NOMO-1 treated with DMSO at 0.1 percent for 48 hours (cell line): ENCODE measurements around the gene SLC35F6.
A peak's percentile ranks its signal among the peaks of the same experiment; 100 is the strongest.

ENCODE experiments used
- DNase-seq: peaks from one replicate; lab custom pipeline; 2025; ENCODE audit not compliant: unreplicated experiment; lab: John Stamatoyannopoulos, UW

The SLC35F6 gene, protein sequence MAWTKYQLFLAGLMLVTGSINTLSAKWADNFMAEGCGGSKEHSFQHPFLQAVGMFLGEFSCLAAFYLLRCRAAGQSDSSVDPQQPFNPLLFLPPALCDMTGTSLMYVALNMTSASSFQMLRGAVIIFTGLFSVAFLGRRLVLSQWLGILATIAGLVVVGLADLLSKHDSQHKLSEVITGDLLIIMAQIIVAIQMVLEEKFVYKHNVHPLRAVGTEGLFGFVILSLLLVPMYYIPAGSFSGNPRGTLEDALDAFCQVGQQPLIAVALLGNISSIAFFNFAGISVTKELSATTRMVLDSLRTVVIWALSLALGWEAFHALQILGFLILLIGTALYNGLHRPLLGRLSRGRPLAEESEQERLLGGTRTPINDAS

DNA sequence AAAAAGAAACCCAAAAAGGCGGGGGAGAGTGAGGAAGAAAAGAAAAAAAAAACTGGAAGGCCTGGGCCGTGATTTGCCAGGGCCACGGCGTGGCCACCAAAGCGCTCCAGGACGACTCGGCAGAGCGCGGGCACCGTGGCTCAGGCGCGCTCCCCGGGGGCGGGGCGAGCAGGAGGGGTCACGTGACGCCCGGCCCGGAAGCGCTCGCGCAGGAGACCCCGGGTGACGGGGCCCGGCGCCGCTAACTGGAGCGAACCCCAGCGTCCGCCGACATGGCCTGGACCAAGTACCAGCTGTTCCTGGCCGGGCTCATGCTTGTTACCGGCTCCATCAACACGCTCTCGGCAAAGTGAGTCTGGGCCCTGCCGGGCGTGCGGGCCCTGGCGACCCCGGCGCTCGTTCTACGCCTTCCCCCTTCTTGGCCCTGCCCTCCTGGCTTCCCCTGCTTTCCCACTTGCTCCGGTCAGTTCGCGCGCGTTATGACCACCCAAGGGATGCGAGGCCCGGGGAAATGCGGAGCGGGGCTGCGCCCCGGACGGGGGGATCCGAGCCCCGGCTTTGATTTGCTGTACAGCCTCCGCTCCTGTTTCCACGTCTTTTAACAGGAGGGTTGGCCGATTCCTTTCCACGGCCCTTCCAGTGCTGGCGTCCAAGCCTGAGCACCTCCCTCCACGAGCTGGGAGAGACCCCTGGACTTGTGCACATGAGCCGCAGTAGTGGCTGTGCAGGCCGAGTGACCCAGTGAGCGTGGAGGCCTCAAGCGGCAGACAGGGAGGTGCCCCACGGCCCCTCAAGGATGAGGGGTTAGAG lies at the start of gene SLC35F6:
Gene SLC35F6 (plus strand): TSS at position 207 of the 810 bp plus-strand sequence. CDS start 66 bp downstream, at position 273.
- DNase-seq = peak; percentile 67

DNA sequence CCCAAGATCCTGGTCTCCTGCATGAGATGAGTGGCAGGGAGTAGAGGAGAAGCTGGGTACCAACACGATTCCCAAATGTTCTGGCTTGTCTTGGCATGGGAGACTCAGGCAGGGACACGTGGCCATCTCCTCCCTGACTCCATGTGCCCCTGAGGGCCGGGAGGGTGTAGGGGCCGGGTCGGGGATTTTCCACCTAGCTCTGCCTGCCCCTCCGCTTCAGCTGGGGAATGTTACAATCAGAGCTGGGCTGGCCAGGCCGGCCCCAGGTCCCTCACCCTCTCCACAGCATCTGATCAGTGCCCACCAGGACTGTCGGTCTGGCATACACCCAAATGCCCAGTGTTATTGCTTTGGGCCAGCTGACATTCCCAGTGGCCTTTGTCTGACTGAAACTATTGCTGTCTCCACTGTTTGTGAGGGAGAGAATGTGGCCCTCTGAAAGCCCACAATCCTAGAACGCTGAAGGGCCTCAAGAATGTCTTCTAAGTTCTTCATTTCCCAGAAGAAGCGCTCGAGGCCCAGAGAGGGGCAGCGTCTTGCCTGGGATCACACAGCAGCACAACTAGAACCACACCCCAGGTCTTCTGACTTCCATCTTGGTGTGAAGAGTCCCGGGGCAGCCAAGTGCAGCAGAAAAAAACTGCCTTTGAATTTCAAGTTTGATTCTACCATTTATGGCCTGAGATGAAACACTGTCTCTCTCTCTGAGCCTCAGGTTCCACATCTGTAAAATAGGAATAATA lies 48.4 kb upstream of the SLC35F6 start:
- no peak for DNase-seq

DNA sequence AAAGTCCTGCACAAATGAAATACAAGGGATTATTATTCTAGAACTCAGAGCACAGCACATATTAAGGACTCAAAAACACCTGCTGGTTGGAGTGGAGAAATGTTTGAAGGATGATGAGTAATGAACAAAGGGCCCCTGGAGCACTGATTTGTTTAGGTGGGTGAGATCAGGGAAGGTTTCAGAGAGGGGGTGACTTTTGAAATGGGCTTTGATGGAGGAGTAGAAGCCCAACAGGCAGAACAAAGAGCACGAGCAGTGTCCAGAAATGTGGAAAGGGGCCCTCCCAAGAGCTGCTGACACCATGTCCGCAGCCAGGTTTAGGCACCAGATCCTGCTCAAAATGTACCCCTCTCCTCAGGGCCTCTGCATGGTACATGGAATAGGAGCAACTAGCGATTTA lies 47.7 kb upstream of the SLC35F6 start:
- DNase-seq = no peak

DNA sequence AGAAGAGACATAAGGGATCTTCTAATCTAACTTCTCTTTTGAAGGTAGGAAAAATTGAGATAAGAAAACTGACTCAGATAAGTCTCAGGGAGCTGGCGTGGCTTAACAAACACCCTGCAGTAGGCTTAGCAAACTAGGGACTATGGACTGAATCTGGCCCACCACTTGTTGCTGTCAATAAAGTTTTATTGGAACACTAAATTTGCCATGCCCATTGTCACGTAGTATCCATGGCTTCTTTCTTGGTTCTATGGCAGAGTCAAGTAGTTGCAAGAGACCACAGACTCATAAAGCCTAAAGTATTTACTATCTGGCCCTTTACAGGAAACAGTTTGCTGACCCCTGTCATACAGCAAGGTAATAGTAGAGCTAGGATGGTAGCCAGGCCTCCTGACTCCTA lies 47.3 kb upstream of the SLC35F6 start:
- DNase-seq = no peak

DNA sequence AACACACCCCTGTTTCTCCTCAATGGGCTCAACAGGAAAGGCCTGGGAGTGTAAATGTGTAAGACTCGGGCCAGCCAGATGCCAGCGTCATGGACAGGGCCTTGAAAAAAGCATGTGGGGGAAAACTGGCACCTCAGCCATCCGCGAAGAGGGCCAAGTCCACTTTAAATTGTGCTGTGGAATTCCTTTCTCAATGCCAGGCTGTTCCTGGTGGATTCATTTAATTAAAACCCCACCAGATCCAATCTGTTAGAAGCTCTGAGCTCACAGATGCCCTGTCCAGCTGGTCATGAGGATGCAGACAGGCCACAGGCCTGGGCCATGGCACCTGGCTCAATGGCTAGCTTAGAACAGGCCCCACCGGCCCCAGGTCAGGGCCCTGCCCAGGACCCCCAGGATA lies 46.7 kb upstream of the SLC35F6 start:
- no peak for DNase-seq

DNA sequence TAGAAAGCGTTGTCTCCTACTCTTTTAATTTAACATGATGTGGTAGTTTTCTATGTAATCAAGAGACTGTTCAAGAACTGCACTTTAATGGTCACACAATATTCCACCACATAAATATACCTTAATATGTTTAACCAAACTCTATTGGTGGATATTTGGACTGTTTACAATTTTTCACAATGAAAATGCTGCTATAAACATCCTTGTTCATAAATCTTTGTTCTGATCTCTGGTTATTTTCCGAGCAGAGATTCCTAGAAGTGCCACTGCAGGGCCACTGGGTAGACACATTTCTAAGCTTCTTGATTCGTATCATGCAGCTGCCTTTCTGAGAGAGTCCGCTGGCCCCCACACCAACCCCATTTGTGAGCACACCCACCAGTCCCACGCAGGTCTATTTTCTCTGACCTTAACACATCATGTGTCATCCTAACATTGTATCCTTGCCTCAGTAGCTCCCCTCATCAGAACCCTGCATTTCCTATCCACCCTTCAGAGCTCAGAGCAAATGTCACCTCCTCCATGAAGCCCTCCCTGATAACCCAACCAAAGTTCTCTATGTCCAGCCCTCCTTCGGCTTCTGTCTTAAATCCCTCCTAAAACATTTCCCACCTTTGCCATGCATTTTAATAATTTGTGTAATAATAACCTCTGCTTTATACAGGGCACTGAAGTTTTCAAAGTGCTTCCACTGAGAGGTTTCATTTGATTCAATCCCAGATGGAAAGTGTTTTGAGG lies 45.0 kb upstream of the SLC35F6 start:
- no peak for DNase-seq

DNA sequence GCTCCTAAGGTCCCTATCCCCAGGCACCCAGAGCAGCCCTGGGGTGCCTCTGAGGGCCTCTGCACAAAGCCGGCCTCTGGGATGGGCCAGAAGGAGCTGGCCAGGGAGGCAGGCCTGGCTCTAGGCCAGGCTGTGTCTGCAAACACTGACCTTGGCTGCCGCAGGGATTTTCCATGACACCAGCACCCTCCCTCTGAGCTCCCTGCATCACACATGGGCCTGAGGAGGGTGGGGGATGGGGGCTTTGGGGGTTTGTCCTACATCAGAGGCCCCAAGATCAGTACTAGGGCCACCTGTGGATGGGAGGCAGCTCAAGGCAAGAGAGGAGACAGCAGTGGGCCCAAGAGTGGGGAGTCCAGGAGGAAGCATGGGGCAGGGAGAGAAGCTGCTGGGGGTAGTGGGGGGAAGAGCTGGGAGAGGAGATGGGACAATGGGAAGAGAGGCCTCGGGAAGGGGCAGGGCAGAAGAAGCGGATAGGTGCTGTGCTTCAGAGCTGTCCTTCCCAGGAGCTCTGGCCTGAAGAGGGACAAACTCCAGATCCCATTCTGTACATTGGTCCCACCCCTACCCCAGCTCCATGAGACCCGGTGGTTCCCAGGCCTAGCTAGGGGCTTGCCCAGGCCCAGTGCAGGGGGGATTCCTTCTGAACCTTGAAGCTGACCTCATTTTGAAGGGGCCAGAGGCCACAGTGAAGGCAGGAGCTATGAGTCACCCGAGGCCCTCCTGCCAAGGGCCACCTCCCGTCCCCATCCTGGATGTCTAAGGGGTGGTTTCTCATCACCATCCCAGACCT lies 43.6 kb upstream of the SLC35F6 start:
- DNase-seq = no peak

DNA sequence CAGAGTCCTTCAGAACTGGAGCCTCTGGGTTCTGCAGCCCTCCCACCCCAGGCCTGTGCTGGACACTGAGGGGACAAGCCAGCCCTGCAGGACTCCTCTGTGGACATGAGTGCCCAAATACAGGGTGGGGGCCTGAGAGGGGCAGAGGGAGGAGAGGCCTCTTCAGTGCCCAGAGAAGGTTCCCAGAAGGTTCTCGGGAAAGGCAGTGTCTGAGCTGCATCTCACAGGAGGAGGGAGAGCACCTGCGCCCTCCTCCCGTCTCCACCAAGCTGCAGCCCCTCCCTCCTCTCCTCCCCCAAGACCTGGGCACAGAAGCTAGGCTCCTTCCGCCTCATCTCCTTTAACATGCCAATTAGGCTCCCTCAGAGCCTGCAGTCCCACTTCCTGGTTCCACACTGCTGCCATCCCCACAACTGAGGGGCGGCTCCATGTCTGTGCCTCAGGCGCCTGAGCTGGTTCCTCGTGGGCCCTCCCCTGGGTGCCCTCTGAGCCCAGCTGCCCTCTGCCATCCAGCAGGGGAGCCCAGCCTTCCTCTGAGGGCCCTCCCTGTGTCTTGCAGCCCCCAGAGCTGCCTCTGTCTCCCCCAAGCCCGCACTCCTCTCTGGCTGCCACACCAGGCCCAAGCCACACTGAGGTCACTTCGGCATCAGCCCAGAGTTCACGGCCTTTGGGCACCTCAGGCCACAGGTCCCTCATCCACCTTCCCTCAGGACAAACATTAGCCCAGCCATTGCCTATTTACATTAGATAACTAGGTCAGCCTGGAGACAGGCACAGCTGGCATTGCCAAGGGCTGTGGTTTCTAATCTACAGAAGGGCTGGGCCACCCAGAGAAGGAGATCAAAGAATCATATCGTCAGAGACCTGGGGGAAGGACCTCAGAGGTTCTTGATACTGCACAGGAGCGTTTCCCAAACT lies 42.7 kb upstream of the SLC35F6 start:
- no peak for DNase-seq

DNA sequence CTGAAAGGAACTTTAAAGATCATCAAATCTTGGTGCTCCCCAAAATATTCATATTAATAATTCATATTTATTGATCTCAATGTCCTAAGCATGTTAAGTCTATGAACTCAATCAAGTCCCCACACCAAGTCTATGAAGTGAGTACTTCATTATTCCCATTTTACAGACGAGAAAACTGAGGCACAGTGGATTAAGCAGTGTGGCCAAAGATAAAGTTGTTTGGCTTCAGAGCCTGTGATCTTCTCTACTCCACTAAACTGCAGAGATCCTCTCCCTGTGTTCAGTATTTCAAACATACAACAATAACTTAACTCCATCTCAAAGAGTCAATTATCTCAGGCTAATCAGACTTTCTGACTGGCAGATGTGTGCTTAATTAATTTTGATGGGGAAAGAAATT lies 41.8 kb upstream of the SLC35F6 start:
- no peak for DNase-seq

DNA sequence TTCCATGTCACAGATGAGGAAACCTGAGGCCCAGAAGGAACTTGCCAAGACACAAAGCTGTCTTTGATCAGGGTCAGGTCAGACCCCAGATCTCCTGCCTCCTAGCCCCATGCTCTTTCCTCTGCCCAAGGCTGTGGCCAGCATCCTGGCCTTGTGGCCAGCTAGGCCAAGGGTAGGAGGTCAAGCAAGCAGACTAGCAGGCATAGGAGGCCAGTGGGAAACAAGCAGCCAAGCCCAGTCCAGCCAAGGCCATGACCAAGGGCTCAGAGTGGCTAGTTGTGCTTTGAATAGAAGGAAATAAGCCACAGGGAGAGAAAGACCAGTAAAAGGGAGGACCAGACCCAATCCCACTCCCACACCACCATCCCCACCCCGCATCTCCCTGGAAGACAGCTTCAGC lies 41.2 kb upstream of the SLC35F6 start:
- DNase-seq = no peak

DNA sequence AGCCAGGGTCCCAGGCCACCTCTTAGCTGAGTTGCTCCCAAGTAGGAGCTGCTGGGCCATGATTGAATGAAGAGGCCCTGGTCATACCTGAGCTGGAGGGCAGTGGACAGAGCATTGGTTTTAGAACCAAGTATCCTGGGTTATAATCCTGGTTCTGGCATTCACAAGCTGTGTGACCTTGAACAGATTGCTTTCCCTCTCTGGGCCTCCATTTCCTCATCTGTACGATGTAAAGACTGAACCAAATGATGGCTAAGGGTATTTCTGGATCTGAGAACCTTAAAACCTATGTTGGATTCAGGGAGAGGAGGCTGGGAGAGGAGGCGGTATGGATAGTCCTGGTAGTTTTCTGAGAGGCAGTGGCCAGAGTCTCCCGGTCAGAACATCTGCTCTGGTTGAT lies 40.6 kb upstream of the SLC35F6 start:
- no peak for DNase-seq

DNA sequence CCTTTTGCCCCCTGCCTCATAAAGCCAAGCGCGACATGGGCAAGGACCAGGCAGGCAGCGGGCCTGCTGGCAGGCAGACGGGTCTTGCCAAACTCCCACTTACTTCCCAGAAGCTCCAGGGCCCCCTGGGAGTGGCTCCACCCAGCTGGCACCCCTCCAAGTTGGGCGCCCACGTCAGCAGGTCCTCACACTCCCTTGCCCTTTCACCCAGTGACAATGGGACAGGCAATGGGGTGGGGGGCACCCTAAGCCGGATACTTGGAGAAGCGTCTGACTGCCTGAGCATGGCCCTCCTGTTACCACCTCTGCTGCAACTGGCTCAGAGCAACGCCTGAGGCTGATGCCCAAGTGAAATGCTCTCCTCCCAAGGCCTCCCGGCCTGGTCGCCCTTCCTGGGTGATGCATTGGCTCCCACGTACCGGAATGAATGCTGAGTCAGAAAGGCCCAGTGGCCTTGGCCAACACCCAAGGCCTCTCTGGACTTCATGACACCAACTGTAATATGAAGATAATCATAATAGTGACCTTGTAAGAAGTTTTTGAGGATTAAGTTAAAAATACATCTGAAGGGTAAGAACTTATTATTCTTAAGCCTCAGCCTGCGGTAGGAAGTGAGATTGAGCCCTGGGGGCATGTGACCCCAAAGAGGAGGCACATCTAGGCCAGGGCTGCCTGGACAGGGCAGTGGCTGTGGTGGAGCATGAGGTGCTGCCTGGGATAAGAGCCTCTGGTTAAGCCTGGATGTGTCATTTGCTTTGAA lies 39.9 kb upstream of the SLC35F6 start:
- no peak for DNase-seq

DNA sequence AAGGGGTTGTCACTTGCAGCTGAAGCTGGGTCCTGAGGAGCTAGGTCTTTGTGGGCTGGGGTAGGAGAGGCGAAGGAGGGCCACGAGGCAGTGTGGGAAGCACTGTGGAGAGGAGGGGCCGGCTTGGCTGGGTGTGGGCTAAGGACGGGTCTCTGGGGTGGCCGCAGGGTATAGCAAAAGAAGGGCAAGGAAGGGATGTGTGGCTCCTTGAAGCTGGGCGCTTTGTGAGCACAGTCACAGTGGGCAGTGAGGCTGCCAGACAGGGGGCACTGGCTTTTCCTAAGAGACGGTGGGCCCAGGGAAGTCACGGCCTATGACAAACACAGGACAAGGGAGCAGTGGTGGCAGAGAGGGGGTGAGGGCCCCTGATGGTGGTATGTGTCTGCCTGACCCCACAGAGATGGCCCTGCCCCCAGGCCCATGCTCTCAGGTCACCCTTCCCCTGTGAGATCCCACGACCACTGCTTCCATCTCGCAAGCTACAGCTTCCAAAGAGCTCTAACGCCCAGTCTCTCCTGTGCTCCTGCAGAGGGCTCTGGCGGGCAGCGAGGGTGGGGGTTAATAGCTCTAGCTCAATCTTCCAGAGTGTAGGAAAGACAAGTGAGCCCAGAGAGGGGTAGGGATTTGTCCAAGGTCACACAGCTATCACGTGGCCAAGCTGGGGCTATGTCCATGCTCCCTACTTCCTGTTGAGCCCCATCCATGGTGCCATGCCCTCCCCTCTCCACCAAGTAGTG lies 39.1 kb upstream of the SLC35F6 start:
- no peak for DNase-seq

DNA sequence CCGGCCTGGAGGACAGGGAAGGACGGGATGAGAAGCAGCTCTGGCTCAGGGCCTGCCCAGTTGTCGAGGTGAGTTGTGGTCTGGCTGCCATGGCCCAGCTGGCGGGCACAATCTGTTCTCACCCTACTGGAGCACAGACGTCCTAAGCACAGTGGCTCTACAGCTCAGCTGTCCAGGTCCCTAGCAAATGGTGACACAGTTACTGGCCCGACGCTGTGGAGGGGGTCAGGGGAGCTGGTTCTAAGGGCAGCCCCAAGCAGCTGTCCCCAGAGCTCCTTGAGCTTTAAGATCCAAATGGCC lies 38.6 kb upstream of the SLC35F6 start:
- DNase-seq = no peak

DNA sequence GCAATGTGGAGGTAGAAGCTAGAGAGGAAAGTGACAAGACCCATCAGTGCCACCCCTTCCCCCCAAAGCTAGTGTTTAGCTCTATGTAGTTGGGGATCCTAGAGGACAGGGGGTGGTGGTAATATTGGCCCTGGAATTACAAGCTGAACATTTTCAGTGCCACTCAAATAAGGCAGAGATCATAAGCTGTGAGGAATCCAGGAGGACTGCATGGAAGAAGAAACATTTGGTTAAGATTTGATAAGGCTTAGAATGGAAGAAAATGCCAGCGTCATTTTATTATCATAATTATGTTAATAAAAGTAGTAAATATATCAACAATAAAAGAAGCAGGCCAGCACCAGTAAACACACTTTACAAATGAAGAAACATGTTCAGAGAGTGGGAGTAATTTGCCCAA lies 37.9 kb upstream of the SLC35F6 start:
- DNase-seq = no peak

DNA sequence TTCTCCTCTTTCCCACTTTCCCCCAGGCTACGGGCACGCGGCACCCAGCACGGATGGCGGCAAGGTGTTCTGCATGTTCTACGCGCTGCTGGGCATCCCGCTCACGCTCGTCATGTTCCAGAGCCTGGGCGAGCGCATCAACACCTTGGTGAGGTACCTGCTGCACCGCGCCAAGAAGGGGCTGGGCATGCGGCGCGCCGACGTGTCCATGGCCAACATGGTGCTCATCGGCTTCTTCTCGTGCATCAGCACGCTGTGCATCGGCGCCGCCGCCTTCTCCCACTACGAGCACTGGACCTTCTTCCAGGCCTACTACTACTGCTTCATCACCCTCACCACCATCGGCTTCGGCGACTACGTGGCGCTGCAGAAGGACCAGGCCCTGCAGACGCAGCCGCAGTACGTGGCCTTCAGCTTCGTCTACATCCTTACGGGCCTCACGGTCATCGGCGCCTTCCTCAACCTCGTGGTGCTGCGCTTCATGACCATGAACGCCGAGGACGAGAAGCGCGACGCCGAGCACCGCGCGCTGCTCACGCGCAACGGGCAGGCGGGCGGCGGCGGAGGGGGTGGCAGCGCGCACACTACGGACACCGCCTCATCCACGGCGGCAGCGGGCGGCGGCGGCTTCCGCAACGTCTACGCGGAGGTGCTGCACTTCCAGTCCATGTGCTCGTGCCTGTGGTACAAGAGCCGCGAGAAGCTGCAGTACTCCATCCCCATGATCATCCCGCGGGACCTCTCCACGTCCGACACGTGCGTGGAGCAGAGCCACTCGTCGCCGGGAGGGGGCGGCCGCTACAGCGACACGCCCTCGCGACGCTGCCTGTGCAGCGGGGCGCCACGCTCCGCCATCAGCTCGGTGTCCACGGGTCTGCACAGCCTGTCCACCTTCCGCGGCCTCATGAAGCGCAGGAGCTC lies 36.2 kb upstream of the SLC35F6 start:
- no peak for DNase-seq

DNA sequence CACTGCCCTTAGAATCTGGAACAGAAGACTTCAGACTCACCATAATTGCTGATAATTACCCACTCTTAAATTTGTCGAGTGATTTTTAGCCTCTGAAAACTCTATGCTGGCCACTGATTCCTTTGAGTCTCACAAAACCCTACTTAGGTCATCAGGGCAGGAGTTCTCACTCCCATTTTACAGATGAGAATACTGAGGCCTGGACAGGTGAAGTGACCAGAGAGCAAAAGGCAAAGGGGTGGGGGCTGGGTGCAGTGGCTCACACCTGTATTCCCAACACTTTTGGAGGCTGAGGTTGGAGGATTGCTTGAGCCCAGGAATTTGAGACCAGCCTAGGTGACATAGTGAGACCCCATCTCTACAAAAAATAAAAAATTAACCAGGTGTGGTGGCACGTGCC lies 34.8 kb upstream of the SLC35F6 start:
- no peak for DNase-seq
